ENCODE data around the gene RBBP8NL.

RBBP8NL gene

GRCh38 chr20:62419759-62420158 is 7.6 kb downstream of the RBBP8NL start:
- no peak for DNase-seq

GRCh38 chr20:62418709-62419487 is 8.4 kb downstream of the RBBP8NL start:
- DNase-seq, result no peak

GRCh38 chr20:62417981-62418708 is 9.2 kb downstream of the RBBP8NL start:
- DNase-seq, result no peak

- no peak for DNase-seq
These were observed 10.4 kb downstream of the RBBP8NL start for GRCh38 chr20:62416651-62417637.

- DNase-seq, result no peak
These were observed 11.8 kb downstream of the RBBP8NL start for GRCh38 chr20:62415354-62416111.

- no peak for DNase-seq
These were observed 13.3 kb downstream of the RBBP8NL start for GRCh38 chr20:62413896-62414481.

GRCh38 chr20:62413025-62413570 is 14.2 kb downstream of the RBBP8NL start:
- no peak for DNase-seq

- DNase-seq, result no peak
These were observed 14.9 kb downstream of the RBBP8NL start for GRCh38 chr20:62412194-62413024.

- DNase-seq, result no peak
These were observed 15.7 kb downstream of the RBBP8NL start for GRCh38 chr20:62411479-62412193.

GRCh38 chr20:62410746-62411478 is 16.4 kb downstream of the RBBP8NL start:
- no peak for DNase-seq

- DNase-seq, result peak; percentile 15
These were observed 17.2 kb downstream of the RBBP8NL start for GRCh38 chr20:62409931-62410745.

- DNase-seq, result no peak
These were observed 18.1 kb downstream of the RBBP8NL start for GRCh38 chr20:62409086-62409853.

GRCh38 chr20:62408640-62409039 is 18.7 kb downstream of the RBBP8NL start:
- no peak for DNase-seq

GRCh38 chr20:62408055-62408454 is 19.3 kb downstream of the RBBP8NL start:
- DNase-seq, result no peak

- DNase-seq, result peak; percentile 75
These were observed 19.9 kb downstream of the RBBP8NL start, which contains the start of gene CABLES2 for GRCh38 chr20:62407221-62407992. TSS of gene CABLES2 (minus strand) at chr20:62407285. CDS start at chr20:62407276, 9 bp downstream.

GRCh38 chr20:62406635-62407176 is 20.6 kb downstream of the RBBP8NL start:
- DNase-seq, result no peak
